ENCODE results near the gene GPC5.

DNA sequence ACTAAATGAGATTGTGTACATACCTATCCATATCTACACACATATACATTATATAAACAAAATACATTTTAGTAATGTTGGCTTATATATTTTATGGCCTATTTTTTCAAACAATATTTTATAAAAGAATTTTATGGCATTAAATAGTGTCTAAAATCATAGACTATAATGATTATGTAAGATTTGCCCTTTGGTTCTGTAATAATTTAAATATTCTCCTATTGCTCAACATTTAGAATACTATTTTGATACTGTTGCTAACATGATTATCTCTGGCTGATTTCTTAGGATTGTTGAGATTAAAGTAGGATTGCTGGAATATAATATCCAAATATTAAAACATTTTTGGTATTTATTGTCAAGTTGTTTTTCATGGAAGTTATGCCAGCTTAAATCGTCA lies 1263.0 kb downstream of the GPC5 start:
- TF ChIP-seq, protein P1, sequence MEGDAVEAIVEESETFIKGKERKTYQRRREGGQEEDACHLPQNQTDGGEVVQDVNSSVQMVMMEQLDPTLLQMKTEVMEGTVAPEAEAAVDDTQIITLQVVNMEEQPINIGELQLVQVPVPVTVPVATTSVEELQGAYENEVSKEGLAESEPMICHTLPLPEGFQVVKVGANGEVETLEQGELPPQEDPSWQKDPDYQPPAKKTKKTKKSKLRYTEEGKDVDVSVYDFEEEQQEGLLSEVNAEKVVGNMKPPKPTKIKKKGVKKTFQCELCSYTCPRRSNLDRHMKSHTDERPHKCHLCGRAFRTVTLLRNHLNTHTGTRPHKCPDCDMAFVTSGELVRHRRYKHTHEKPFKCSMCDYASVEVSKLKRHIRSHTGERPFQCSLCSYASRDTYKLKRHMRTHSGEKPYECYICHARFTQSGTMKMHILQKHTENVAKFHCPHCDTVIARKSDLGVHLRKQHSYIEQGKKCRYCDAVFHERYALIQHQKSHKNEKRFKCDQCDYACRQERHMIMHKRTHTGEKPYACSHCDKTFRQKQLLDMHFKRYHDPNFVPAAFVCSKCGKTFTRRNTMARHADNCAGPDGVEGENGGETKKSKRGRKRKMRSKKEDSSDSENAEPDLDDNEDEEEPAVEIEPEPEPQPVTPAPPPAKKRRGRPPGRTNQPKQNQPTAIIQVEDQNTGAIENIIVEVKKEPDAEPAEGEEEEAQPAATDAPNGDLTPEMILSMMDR (conservative IDR thresholded peaks at IDR 0.05; ENCODE audit: low read length), result no peak
- no peak for TF ChIP-seq EZH2phosphoT487 (IDR thresholded peaks at IDR 0.05; ENCODE audit: borderline replicate concordance, low read depth, low read length)

All from OCI-LY7 (cell line).